Measurements from ENCODE around the gene IFNK. TPM values are rescaled to one million over a fixed set of nuclear protein-coding genes. Genes with fewer than 3 reads are reported as not detected.

IFNK gene
- total RNA-seq, 3 donors from 2014 or later (not counting 1 experiment from before 2014, with no cell fraction given) = not detected

DNA sequence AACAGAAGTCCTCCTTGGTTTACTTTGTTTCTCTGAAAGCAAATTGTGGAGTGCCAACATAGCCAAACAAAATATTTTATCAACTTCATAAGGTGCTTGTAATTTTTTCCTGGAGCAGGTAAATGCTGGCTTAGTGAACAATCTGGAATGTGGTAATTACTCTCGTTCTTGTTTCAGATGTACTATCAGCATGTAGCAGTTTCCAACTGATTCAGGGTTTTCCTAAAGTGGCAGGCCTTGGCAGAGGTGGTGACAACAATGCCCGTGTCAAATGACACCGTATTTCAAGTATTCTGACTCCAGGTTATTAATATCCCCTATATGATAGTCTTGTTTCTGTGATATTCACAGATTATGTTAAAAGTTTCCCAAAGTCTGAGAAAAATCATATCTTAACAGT, 48.0 kb downstream of the IFNK start:
- H3K4me3 ChIP-seq (ENCODE audit: low read length) = peak overlapping the region; percentile 90
- Mint-ChIP-seq H3K27me3 (ENCODE audit: low read depth in 2 of 2) (no peaks in the 10 kb centered on the region), H3K27ac (peak overlapping the region; percentile 97 to 99), H3K36me3 (no peaks in the 10 kb centered on the region), H3K4me1 (peaks cover 25 to 26% of the 10 kb centered on the region in 2 donors), H3K4me3 (peak overlapping the region; percentile 100), H3K9me3 (no peaks in the 10 kb centered on the region)
- 67% methylated on average over 2 of the region's 3 CpGs for WGBS (ENCODE audit: insufficient coverage)
- peak overlapping the region; percentile 99 for H3K27ac ChIP-seq (ENCODE audit: low read length)
- H3K36me3 ChIP-seq (ENCODE audit: control insufficient read depth, insufficient read depth, low read length) = no peaks in the 10 kb centered on the region
- DNase-seq (peak in 1 of 2 donors; percentile 10), ATAC-seq (no peak)
- TF ChIP-seq, protein P1, sequence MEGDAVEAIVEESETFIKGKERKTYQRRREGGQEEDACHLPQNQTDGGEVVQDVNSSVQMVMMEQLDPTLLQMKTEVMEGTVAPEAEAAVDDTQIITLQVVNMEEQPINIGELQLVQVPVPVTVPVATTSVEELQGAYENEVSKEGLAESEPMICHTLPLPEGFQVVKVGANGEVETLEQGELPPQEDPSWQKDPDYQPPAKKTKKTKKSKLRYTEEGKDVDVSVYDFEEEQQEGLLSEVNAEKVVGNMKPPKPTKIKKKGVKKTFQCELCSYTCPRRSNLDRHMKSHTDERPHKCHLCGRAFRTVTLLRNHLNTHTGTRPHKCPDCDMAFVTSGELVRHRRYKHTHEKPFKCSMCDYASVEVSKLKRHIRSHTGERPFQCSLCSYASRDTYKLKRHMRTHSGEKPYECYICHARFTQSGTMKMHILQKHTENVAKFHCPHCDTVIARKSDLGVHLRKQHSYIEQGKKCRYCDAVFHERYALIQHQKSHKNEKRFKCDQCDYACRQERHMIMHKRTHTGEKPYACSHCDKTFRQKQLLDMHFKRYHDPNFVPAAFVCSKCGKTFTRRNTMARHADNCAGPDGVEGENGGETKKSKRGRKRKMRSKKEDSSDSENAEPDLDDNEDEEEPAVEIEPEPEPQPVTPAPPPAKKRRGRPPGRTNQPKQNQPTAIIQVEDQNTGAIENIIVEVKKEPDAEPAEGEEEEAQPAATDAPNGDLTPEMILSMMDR (IDR thresholded peaks at IDR 0.05) = no peak
- peaks cover 1% of the 10 kb centered on the region for H3K9me3 ChIP-seq (ENCODE audit: control insufficient read depth, insufficient read depth, low read length)
- H3K4me1 ChIP-seq (ENCODE audit: control insufficient read depth, insufficient read depth, low read length) = peaks cover 7% of the 10 kb centered on the region
- intact Hi-C loops (cut with micrococcal nuclease) = loop anchor here (1.0 to 10.0 kb wide), 2 partner anchors 43 to 1753 kb away; partner anchors contain the start of gene MOB3B
- no peaks in the 10 kb centered on the region for H3K27me3 ChIP-seq (ENCODE audit: control insufficient read depth, insufficient read depth, low read length)

DNA sequence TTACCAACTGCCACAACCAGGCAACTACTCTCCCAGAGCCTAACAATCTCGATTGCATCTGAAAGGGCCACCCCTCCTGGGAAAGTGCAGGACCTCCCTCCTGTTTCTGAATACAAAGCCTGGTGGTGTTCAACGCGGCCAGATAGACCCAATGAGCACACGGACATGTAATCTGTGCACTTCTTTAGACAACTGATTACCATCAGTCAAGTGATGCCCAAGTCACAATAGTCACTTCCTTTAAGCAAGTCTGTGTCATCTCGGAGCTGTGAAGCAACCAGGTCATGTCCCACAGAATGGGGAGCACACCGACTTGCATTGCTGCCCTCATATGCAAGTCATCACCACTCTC, 48.5 kb downstream of the IFNK start:
- Histone ChIP-seq H3K36me3 (ENCODE audit: control insufficient read depth, insufficient read depth, low read length) (no peaks in the 10 kb centered on the region), H3K27ac (ENCODE audit: low read length) (peak overlapping the region; percentile 99), H3K4me1 (ENCODE audit: control insufficient read depth, insufficient read depth, low read length) (peaks cover 7% of the 10 kb centered on the region), H3K27me3 (ENCODE audit: control insufficient read depth, insufficient read depth, low read length) (no peaks in the 10 kb centered on the region), H3K9me3 (ENCODE audit: control insufficient read depth, insufficient read depth, low read length) (peaks cover 2% of the 10 kb centered on the region), H3K4me3 (ENCODE audit: low read length) (peak overlapping the region; percentile 90)
- no peaks in the 10 kb centered on the region for H3K9me3 Mint-ChIP-seq
- TF ChIP-seq, protein P1 (IDR thresholded peaks at IDR 0.05) = no peak
- peaks cover 25 to 26% of the 10 kb centered on the region in 2 donors for H3K4me1 Mint-ChIP-seq
- no peaks in the 10 kb centered on the region for H3K27me3 Mint-ChIP-seq (ENCODE audit: low read depth in 2 of 2)
- H3K27ac Mint-ChIP-seq = peak overlapping the region; percentile 97 to 99
- peak overlapping the region; percentile 100 for H3K4me3 Mint-ChIP-seq
- DNase-seq = peak in 1 of 2 donors; percentile 81
- ATAC-seq = peak; percentile 21 to 63 (median 48)
- no peaks in the 10 kb centered on the region for H3K36me3 Mint-ChIP-seq
- intact Hi-C loops (cut with micrococcal nuclease) = loop anchor here (1.0 to 10.0 kb wide), 2 partner anchors 43 to 1752 kb away; partner anchors contain the start of gene MOB3B
- WGBS (ENCODE audit: insufficient coverage) = 3% methylated on average over 6 of the region's 6 CpGs

GRCh38 chr9:27572918-27573633, 49.0 kb downstream of the IFNK start, which contains the start of gene C9orf72:
Gene C9orf72, minus strand, starts transcription at chr9:27573481. Its CDS starts 6,361 bp downstream, at chr9:27567120.
- peaks cover 3% of the 10 kb centered on the region for H3K36me3 Mint-ChIP-seq
- intact Hi-C loops (cut with micrococcal nuclease) = loop anchor here (1.0 to 10.0 kb wide), 3 partner anchors 44 to 1752 kb away; partner anchors contain the start of genes CAAP1 and MOB3B
- H3K27me3 Mint-ChIP-seq (ENCODE audit: low read depth in 2 of 2) = peaks cover 2 to 3% of the 10 kb centered on the region in 2 donors
- Histone ChIP-seq H3K9me3 (ENCODE audit: control insufficient read depth, insufficient read depth, low read length) (peaks cover 2% of the 10 kb centered on the region), H3K27me3 (ENCODE audit: control insufficient read depth, insufficient read depth, low read length) (no peaks in the 10 kb centered on the region), H3K4me3 (ENCODE audit: low read length) (peak within 1 kb of the TSS; percentile 90), H3K27ac (ENCODE audit: low read length) (peak within 1 kb of the TSS; percentile 99), H3K36me3 (ENCODE audit: control insufficient read depth, insufficient read depth, low read length) (no peaks in the 10 kb centered on the region), H3K4me1 (ENCODE audit: control insufficient read depth, insufficient read depth, low read length) (peaks cover 7% of the 10 kb centered on the region)
- DNase-seq = peak; percentile 86 to 92
- peak; percentile 66 to 90 (median 81) for ATAC-seq
- H3K4me3 Mint-ChIP-seq = peak within 1 kb of the TSS; percentile 100
- under 1% methylated on average over 72 of the region's 72 CpGs for WGBS (ENCODE audit: insufficient coverage)
- TF ChIP-seq, protein P1 (IDR thresholded peaks at IDR 0.05) = no peak
- H3K27ac Mint-ChIP-seq = peak within 1 kb of the TSS; percentile 97 to 99
- peaks cover 2 to 3% of the 10 kb centered on the region in 2 donors for H3K9me3 Mint-ChIP-seq
- H3K4me1 Mint-ChIP-seq = peaks cover 25 to 26% of the 10 kb centered on the region in 2 donors
